ENCODE results near the gene C5orf22.

- TF ChIP-seq CTCF (IDR thresholded peaks at IDR 0.05; ENCODE audit: low read depth, low read length) (no peak), MAX (IDR thresholded peaks at IDR 0.05; ENCODE audit: low read depth, low read length) (no peak), POLR2A (IDR thresholded peaks at IDR 0.05; ENCODE audit: extremely low read depth, insufficient read length) (no peak), MYC (IDR thresholded peaks at IDR 0.05; ENCODE audit: low read depth, low read length) (no peak)
These were observed 72.5 kb downstream of the C5orf22 start for GRCh38 chr5:31604644-31605043.
